Stimulated activated CD8-positive, alpha-beta memory T cell treated with anti-CD3 and anti-CD28 coated beads, Interleukin-12 subunit alpha, Interleukin-12 subunit beta, amount 100 ng/mL, for 1 hour (primary cell): ENCODE data around the gene FANCC.

ENCODE experiments used
- DNase-seq: peaks from one replicate; pipeline ENCODE4 v3.0.0-alpha.2; 2020; ENCODE audit warnings: low read depth

Gene FANCC

DNA sequence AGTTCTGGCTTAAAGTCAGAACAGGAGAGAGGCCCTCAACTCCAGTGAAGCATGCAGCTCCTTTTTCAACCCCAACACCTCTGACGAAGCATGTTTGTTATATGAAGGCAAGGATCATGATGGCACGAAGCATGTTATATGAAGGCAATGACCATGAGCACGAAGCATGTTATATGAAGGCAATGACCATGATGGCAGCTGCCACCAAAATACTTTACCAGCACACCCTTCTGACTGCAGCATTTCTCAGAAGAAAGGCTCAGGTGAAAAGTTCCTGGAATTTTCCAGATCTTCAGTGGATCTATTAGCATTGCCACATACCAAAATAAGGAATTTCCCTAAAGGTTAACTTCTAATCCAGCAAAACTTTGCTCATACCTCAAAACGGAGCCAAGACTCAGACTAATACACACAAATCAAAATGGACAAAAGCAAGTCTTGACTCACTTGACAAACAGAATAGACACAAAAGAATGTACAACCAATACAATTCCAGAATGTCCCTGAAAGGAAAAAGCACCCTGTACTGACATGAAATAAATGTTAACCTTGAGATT lies 217.4 kb downstream of the FANCC start:
- no peak for DNase-seq

DNA sequence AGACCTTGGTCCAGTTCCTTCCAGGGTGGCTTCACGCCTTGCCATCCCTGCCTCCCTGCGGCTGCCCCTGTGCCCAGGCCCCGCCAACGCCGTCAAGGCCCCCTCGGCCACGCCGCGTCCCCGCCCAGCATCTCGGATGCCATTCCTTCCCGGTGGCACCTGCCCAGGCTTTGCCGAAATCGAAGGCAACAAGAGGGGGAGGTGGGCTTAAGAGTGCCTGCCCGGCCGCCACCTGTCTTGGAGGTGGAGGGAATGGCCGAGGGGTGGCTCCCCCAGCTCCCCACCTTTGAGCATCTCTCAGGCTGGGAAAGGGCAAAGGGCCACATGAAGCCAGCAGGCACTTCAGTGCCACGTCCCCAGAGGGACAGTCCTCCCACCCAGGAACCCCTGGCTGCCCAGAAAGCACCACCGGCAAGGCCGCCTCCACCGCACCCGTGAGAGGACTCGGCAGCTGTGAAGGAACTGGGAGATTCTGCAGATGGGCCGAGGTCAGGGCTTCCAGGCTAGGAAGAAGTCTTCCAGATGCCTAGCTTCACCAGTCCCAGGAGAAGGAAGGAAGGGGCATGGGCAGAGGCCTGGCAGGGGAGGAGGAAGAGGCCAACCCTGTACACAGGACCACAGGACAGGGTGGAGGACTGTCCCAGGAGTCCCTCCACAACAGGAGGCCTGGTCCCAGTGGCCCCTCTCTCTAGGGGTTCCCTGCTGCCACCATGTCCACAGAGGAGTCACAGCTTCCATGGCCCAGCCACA lies 218.0 kb downstream of the FANCC start:
- DNase-seq = no peak

DNA sequence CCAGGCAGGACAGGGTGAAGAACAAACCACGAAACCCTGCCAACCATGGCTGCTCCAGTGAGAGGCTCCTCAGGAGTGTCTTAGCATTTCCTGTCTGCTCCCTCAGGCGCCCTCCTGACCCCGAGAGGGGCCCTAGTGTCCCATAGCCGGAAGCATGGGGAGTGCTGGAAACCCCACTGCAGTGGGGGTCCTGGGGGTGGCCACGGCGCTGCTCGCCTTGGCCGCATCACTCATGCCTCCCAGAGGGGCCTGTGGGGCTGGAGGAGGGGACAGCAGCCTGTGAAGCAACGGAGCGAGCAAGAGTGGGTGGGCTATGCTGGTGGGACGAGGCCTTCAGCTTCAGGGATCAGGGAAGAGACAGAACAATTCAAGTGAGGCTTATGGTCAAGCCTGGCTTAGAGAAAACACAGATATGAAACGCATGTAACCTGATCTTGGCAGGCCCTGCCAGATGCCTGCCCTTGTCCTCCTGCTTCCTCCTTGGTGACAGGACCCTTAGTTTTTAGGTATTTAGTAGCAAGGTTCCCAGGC lies 219.1 kb downstream of the FANCC start:
- no peak for DNase-seq

DNA sequence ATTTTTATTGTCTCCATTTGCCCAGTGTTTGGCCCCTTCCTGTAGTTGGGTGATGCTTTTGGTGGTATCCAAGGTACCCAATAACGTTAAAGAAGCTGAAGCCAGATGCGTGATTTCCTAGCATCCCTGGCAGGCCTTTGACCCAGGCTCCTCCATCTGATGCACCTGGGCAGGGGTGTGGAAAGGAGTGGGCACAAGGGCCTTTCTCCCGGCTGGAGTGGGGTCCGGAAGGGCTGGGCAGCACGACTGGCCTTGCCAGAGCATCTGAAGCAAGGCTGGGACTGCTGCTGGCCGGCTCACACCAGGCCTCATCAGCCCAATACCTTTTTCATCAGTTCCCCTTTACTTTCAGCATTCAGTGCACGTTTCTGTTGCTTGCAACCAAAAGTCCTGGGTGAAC lies 220.2 kb downstream of the FANCC start:
- DNase-seq = no peak

DNA sequence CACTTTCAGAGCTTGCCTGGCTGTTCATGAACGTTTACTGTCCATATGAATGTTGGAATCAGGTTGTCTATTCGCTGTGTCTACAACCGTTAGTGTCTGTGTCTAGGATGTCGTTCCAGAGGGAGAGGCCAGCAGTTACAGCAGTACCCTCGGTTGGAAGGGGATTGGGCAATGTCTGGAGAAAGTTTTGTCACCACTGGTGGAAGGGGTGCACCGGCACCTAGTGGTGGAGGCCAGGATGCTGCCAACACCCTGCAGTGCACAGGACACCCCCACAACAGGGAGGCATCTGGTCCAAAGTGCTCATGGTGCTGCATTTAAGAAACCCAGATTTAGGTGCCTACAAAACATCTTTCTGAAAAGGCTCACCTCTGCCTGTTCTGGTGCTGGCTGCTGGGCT lies 220.7 kb downstream of the FANCC start:
- no peak for DNase-seq

DNA sequence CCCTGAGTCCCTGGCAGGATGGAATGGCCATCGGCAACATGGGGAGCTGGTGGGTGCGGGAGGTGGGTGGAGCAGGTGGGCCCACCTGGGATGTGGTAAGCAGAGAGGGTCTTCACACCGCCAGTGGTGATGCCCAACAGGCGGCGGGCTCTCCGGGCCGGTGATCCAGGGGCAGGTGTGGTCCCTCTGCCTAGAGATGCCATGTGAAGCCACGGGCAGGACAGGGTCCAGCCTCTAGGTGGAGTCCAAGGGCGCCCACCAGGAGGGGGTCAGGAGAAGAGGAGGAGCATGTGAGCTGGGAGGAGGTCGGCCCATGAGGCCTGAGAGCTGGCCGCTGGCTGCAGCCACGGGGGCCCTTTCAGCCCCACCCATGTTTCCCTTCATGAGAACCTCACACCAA lies 221.1 kb downstream of the FANCC start:
- DNase-seq = no peak

DNA sequence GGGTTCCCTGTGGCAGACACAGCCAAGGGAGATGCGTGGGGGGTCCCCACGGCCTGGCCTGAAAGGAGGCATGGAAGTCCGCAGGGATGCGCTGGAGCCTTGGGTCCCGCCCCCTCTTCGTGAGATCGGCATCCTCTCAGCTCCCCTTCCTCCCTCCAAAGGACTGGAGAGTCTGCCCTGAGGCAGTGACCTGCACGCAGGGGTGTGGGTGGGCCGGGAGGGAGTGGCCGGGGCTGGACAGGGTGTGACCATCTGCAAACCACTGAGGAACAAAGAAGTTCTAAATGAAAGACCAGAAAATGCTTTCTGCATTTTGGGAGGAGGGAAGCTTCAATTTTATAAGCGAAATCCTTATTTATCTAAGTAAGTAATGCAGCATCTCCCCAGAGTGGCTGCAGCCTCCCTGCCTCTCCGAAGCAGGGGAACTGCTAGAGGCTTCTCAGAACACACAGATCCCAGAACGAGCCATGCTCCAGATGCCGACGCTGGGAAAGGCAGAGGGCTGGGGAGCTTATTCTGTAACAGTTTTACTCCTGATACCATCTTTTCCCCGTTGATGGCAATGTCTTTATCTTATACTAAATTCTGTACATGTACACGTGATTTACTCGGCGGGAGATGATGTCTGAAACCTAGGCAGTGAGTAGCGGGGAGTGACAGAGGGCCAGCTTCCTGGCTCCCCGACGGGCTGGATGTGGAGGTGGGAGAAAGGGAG lies 221.7 kb downstream of the FANCC start:
- DNase-seq = no peak

DNA sequence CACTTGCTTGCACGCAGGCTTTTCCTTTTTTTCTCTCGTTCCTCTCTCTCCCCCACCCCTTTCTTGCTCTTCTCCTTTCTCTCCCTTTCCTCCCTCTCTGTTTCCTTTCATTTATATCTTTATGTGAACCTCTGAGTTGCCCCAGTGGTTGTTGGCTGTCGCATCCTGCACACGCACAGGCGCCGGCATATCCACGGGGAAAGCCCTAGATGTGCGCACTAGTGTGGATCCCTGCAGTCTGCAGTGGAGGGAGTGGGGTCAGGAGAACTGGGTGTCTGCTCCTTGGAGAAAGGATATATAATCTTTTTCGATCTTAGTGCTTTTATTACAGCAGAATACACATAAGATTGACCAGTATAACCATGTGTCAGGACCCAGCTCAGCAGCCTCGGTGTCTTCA lies 223.5 kb downstream of the FANCC start:
- DNase-seq = no peak

DNA sequence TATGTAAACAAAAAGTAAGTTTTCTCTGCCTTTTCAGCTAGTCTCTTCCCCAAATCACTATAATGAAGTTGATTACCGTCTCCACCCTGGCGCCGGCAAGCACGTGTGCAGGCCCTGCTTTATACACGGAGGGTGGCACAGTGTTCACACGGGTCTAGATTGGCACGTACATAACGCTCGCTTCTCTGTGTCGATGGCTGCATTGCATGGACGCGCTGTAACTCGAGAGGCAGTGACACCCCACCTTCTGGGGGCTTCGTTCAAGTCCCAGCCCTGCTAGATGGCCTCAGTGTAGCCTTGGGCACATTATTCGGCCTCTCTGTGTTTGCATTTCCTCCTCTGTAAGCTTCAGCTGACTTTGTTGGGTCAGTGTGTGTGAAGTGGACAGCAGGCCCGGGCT lies 223.9 kb downstream of the FANCC start:
- no peak for DNase-seq

DNA sequence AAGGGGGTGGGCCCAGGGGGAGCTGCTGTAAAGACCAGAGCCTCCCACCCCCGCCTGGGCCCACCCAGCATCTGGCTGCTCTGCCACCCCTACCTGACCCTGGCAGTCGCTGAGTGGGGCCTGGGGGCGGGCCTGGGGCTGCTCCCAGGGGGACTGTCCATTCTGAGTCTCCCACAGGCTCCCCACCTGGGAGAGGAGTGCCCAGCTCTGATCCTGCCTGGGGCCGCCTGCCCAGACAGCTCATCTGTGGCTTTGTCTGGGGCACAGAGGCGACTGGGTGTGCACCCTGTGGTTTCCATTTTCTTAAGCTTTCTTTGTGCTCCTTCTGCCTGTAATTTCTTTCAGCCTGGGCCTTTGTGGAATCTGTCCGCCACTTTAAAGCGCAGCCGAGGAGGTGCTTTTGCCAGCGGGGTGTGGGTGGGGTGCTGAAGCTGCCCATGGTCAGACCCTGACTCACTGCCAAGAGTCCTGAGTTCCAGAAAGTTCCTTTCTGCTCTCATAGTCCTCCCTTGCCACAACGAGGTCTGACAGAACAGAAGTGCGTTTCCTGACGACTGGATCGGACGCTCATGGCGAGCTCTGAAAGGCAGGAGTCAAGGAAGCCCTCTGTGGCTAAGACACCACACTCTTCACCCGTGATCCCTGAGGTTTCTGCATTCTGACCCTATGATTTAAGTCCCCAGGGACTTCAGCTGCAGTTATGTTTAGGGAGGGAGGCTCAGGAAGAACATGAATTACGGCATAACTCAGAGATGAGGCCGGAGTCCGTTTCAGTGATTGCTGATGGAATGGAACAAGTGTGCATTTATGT lies 225.0 kb downstream of the FANCC start:
- DNase-seq = no peak

DNA sequence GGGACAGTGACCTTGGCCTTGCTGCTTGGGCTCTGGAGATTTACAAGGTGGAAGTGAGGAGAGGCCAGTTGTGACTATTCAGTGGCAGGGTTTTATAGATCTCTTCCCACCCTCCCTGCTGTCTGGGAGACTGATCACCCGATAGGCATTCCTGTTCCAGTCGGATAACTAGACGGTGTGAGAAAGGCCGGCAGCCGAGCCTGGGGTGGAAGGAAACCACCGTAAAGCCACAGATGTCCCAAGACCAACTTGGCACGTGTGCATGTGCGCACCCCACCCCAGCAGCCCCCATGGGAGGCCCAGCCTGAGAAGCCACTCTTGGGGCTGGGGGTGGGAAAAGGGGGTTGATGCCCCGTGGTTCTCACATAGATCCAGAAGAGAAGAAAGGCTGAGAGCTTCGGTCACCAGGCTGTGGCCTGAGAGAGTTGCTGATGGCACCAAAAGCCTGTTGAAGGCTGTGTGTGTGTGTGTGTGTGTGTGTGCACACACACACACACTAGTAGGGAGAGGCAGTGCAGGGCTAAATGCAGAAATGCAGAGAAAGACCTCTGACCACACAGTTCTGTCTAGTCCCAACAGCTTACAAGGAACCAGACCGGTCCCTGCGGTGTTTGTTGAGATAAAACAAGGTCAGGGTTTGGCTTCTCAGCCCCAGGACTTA lies 225.8 kb downstream of the FANCC start:
- DNase-seq = no peak

DNA sequence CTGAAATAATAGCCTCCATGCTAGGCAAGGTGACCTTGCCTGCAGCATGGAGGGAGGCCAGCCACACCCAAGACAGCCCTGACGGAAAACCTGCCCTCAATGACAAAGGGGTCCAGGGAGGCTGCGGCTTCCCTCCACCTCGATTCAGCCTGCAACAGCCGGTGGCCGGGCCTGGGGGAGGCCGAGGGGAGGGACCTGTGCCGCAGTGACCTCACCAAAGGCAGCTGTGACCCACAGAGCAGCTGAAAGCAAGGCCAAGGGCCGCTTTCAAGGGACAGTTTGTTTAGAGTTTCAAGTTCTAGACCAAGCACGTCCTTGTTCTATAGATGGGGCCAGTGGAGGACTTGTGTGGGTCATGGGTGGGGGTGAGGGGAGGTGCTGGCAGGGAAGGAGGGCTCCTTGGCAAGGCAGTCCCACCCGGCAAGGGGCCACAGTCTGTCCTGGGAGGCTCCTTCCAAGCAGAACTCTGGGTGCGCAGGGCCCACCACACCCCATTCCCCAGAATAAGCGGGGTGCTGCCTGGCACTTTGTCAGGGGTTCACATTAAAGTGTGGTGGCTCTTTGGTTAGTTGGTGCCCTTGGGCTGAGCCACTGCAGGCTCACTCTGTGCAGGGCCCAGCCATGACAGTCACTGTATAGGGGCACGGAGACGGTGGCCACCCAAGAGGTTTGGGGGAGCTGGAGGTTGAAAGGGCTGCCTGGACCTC lies 226.5 kb downstream of the FANCC start:
- no peak for DNase-seq

DNA sequence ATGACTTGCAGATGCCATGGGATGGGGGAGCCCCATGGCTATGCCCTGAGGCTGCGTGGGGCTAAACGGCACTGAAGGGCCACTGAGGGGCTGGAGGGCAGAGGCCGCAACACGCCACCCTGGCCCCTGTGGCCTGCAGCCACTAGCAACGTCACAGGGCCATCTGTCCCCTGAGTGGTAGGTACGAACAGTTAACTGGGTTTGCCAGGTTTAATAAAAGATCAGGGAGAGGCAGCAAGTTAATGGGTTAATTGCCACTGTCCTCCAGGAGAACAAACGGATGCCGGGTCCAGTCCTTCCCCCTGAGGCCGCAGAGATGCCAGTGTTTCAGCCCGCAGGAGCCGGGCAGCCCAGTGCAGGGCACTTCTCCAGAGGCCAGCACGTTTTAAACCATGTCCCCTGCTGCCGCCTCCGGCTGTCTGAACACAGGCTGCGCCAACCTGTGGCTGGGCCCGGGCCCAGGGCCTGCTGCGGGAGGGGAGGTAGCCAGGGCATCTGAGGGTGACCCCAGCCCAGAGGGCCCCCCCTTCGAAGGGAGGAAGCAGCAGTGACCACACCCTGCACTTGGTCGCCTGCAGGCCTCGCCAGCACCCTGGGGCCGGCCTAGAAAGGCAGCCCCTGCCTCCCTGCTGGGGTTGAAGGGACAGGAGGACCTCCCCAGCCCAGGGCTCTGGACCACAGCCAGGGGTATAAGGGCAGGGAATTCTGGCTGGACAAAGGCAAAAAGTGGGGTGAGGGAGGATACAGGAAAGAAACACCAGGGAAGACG lies 227.3 kb downstream of the FANCC start:
- DNase-seq = no peak

DNA sequence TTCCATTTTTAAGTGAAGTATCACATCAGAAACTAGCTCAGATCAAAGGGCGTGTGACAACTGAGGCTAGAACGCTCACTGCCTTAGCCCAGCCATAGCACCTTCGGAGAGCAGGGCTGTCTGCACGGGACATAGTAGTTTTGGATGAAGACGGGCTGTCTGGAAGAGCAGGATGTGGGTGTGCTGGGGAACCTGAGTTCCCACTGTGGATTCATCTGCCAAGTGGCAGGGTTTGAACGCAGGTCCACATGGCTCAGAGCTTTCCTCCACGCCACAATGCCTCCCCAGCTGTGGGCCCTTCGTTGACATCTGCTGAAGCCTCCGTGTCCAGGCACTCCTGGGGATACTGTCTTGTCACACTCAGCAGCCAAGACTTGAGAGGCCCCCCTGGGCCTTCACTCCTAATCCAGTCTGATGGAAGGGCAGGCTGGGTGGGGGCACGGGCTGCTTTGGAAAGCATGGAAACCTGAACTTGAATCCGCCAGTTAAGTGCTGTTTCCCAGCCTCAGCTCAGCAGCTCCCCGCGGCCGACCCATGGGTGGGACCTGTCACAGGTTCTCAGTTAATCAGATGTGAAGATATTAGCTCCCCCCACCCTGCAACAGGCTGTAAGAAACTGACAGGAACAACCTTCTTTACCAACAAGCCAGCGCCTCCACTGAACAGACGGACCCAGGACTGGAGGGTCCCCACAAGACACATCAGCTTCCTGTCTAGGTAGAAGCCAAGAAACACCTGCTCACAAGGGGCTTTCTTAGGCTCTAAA lies 228.1 kb downstream of the FANCC start:
- DNase-seq = no peak

DNA sequence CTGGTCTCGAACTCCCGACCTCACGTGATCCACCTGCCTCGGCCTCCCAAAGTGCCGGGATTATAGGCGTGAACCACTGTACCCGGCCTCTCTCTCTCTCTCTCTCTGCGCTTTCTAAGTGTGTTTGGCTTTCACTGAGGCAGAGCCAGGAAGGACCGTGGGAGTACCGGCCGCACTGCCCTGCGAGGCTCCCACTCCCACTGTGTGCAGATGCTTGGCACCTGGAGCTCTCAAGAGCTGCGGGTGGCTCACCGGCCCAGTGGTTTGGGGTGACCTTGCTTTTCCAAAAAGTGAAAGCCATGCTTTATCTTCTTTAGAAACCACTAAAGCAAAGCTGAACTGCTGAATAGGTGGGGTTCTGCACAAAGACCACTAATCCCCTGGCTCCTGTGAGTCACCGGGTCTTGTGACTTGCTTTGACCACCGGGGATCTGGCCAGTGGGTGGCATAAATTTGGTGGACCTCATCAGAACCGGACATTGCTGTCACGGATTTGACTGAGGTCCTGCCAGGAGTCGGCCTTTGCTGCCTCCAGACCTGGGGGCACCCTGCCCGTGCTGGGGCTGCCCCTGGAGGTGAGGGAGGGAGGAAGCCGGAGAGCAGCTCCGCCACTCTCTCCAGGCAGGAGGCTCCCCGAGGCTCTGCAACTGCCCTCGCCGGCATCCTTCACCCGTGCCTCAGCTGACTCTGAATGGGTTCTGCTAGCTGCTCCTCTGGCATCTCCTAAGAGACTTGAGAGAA lies 228.9 kb downstream of the FANCC start:
- no peak for DNase-seq

DNA sequence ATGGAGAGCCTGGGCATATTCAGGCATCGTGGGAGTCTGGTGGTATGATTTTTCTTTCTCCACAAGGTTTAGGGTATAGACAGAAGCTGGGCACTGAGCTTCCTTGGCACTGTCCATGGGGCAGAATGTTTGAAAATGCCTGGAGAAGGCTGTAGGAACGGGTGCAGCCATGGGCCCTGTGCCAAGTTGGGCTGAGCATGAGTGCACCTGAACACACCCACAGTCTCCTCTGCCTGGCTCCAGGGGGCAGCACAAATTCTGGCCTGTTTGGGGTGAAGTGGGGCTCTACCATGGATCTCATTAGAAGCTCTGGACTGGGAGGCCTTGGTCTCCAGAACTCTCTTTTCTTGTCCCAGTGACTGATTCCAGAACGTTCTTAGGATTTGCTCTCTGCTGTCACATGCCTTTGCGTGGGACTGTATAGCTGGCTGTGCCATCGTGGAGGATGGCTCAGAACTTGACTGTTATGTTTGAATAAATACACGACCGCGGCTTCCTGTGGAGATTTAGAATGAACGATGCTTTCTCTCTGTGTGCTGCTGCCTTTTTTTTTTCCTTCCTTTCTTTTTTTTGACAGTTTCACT lies 229.8 kb downstream of the FANCC start:
- DNase-seq = no peak

DNA sequence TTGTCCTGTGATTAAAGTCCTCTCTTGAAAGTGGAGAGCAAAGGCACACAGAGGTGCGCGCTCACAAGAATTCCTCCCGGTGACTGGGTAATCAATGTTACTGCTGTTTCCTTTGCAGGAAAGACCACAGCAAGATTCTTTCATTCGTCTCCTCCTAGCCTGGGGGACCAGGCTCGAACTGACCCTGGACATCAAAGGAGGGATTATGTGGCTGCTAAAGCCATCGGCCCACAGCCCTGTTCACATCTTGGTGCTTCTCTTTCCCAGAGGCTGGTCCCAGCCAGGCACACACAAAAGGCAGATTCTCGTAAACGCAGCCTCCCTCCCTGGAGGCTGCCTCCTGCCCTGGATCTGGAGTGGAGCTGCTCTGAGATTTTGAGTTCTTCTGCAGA lies 230.9 kb downstream of the FANCC start:
- no peak for DNase-seq

DNA sequence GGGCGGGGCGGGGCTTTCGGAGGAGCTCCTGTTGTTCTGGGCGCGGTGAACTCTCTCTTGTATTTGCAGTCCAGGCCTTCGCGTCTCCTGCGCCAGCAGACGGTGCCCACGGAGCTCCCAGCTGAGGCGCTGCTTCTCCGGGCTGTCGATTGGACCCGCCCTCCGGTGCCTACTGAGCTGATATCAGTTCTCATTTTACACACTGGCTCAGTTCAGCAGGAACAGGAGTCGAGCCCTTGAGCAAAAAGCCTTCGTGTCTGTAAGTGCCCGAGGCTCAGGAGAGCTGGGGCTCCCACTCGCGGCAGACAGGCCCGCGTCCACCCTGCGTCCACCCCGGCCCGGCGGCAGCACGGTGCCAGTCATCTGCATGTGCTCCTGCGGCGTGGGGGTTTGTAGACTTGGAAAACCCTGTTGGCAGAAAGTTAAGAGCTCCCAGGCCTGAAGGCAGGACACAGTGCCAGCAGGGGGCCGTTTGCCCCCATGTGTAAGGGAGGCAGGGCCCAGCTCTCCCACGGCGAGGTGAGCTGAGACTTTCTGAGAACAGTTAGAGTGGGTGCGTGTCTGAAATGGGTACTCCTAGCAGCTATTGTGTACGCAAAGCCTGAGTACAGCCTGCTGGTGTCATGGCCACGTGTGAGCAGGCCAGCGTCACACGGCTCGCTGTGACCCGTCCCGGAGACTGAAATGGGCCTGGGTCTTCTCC lies 231.5 kb downstream of the FANCC start:
- DNase-seq = no peak
